ENCODE results near the gene SLC5A9. TPM values are rescaled to one million over a fixed set of nuclear protein-coding genes. Genes with fewer than 3 reads are reported as not detected.
A peak's percentile ranks its signal among the peaks of the same experiment; 100 is the strongest.

SLC5A9 gene
- total RNA-seq, 4 donors from 2014 or later, result not detected

DNA sequence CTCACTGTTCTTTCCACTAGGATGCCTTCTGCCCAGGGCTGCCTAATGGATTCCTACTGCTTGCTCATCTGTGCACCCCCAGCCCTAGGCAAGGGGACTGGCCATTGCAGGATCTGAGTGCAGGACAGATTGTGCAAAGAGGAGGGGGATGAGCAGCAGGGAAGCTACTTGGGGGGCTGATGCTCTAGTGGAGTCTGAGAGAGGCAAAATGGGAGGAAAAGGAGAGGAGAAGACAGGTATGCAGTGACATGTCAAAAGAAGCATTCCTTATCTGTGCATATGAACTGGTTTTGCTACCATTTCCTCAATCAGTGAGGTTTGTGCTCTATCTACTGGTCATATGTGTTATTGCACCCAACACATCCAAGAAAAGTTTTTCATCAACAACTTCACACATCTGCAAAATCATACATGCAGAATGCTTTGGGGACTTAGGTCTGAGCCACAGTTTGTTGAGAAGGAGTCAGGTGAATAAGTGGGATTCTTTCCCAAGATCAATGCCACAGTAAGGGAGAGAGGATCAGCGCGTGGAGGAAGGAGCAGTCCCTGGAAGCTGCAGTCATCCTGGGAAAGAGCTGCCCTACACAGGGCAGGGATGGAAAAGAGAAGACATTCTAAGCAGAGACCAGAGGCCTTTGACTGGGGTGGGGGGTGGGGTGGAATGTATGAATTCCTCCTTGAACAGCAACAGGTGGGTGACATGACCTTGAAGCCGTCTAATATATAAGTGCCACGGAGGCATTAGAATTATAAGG, 14.4 kb downstream of the SLC5A9 start:
- ATAC-seq (no peak), DNase-seq (no peak)
- Histone ChIP-seq H3K4me3 (no peak overlapping the region), H3K27ac (no peak overlapping the region), H3K4me1 (no peaks in the 10 kb centered on the region), H3K36me3 (no peaks in the 10 kb centered on the region), H3K9me3 (no peaks in the 10 kb centered on the region), H3K27me3 (no peaks in the 10 kb centered on the region)
- intact Hi-C loops (cut with DNase I; ENCODE audit: low total_unique reads), result no loop called here
- TF ChIP-seq CTCF (IDR thresholded peaks at IDR 0.05 in 4 of 5, conservative IDR thresholded peaks at IDR 0.05 in 1 of 5), result peak in 1 of 5 experiments; percentile 23
- no peak for TF ChIP-seq POLR2A (IDR thresholded peaks at IDR 0.05)
- in situ Hi-C loops (cut with MboI; ENCODE audit: low sequenced_read_pairs in 4 of 4), result no loop called here

DNA sequence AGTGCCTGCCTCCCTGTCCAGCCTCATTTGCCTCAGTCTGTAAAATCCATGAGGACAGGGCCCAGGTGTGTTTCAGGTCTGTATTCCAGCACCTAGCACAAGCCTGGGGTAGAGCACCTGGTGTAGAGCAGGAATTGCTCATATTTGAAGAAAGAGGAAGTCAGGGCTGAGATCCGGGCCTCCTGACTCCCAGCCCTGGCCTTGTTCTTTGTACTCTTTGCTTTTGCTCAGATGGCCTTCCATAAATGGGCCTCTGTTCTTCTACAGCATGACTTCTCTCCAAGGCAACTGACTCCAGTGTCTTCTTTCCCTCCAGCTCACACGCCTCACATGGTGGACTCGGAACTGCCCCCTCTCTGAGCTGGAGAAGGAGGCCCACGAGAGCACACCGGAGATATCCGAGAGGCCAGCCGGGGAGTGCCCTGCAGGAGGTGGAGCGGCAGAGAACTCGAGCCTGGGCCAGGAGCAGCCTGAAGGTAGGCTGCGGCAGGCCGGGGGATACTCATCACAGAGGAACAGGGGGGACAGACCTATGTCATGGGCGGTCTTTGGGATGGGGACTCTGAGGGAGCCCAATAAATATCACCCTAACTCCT, 19.7 kb downstream of the SLC5A9 start:
- no peaks in the 10 kb centered on the region for H3K9me3 ChIP-seq
- H3K4me1 ChIP-seq, result no peaks in the 10 kb centered on the region
- in situ Hi-C loops (cut with MboI; ENCODE audit: low sequenced_read_pairs in 4 of 4) (no loop called here), intact Hi-C loops (cut with DNase I; ENCODE audit: low total_unique reads) (no loop called here)
- no peaks in the 10 kb centered on the region for H3K36me3 ChIP-seq
- H3K27me3 ChIP-seq, result no peaks in the 10 kb centered on the region
- H3K4me3 ChIP-seq, result no peak overlapping the region
- no peak overlapping the region for H3K27ac ChIP-seq
- no peak for DNase-seq
- TF ChIP-seq CTCF (IDR thresholded peaks at IDR 0.05 in 4 of 5, conservative IDR thresholded peaks at IDR 0.05 in 1 of 5) (no peak), POLR2A (IDR thresholded peaks at IDR 0.05) (no peak)
- no peak for ATAC-seq

GRCh38 chr1:48245106-48245505, 22.6 kb downstream of the SLC5A9 start:
- peak; percentile 36 to 45 for ATAC-seq
- Histone ChIP-seq H3K36me3 (no peaks in the 10 kb centered on the region), H3K4me1 (no peaks in the 10 kb centered on the region), H3K9me3 (no peaks in the 10 kb centered on the region), H3K4me3 (no peak overlapping the region), H3K27ac (no peak overlapping the region), H3K27me3 (no peaks in the 10 kb centered on the region)
- TF ChIP-seq POLR2A (IDR thresholded peaks at IDR 0.05) (no peak), CTCF (IDR thresholded peaks at IDR 0.05 in 4 of 5, conservative IDR thresholded peaks at IDR 0.05 in 1 of 5) (no peak)
- peak in 1 of 2 donors; percentile 22 for DNase-seq
- in situ Hi-C loops (cut with MboI; ENCODE audit: low sequenced_read_pairs in 4 of 4), result no loop called here
- intact Hi-C loops (cut with DNase I; ENCODE audit: low total_unique reads), result no loop called here

DNA sequence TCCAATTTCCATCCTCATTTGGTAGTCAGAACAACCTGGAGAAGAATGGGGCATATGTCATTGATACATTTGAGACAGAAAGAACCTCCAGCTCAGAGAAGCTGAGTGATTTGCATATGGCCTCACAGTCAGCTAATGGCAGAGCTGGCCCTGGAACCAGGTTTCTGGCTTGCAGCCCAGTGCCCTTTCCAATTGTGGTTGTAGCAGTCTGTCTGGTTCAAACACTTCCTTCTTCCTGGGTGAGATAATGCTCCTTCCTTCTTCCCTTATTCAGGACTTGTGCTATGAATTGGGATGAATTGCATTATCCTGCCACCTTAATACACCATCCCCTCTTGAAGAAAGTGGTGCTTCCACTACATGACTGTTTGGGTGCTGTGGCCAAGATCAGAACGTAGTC, 24.2 kb downstream of the SLC5A9 start:
- no peaks in the 10 kb centered on the region for H3K36me3 ChIP-seq
- H3K9me3 ChIP-seq, result no peaks in the 10 kb centered on the region
- H3K4me1 ChIP-seq, result no peaks in the 10 kb centered on the region
- H3K27me3 ChIP-seq, result no peaks in the 10 kb centered on the region
- no peak for ATAC-seq
- intact Hi-C loops (cut with DNase I; ENCODE audit: low total_unique reads), result no loop called here
- TF ChIP-seq CTCF (IDR thresholded peaks at IDR 0.05 in 4 of 5, conservative IDR thresholded peaks at IDR 0.05 in 1 of 5) (no peak), POLR2A (IDR thresholded peaks at IDR 0.05) (no peak)
- in situ Hi-C loops (cut with MboI; ENCODE audit: low sequenced_read_pairs in 4 of 4), result no loop called here
- H3K4me3 ChIP-seq, result no peak overlapping the region
- H3K27ac ChIP-seq, result no peak overlapping the region
- DNase-seq, result peak in 1 of 2 donors; percentile 29
